Stimulated activated CD4-positive, alpha-beta T cell treated with anti-CD3 and anti-CD28 coated beads, Interleukin-12 subunit alpha, Interleukin-12 subunit beta, amount 100 ng/mL, for 4 hours (primary cell): Measurements from ENCODE around the gene GAN.

Source experiments
- DNase-seq: peaks from one replicate; pipeline ENCODE4 v3.0.0-alpha.2; 2020

GAN gene

GRCh38 chr16:81358860-81359259, 44.1 kb downstream of the GAN start:
- no peak for DNase-seq

GRCh38 chr16:81360135-81360534, 45.4 kb downstream of the GAN start:
- no peak for DNase-seq

GRCh38 chr16:81365731-81366130, 51.0 kb downstream of the GAN start:
- no peak for DNase-seq

- DNase-seq, result no peak
Measured at GRCh38 chr16:81366316-81366932, 51.7 kb downstream of the GAN start.

GRCh38 chr16:81367821-81368220, 53.1 kb downstream of the GAN start:
- DNase-seq, result no peak

GRCh38 chr16:81369888-81370504, 55.2 kb downstream of the GAN start:
- no peak for DNase-seq

- no peak for DNase-seq
Measured at GRCh38 chr16:81371106-81371505, 56.3 kb downstream of the GAN start.

GRCh38 chr16:81374550-81374949, 59.8 kb downstream of the GAN start:
- no peak for DNase-seq

GRCh38 chr16:81376880-81377279, 62.1 kb downstream of the GAN start:
- peak; percentile 22 for DNase-seq

GRCh38 chr16:81378049-81378448, 63.3 kb downstream of the GAN start:
- DNase-seq, result no peak

GRCh38 chr16:81380932-81381331, 66.2 kb downstream of the GAN start:
- no peak for DNase-seq

GRCh38 chr16:81384006-81384405, 69.2 kb downstream of the GAN start:
- DNase-seq, result no peak

GRCh38 chr16:81385031-81385756, 70.4 kb downstream of the GAN start:
- DNase-seq, result no peak

- no peak for DNase-seq
Measured at GRCh38 chr16:81388357-81388756, 73.6 kb downstream of the GAN start.

GRCh38 chr16:81390840-81391239, 76.1 kb downstream of the GAN start:
- no peak for DNase-seq

GRCh38 chr16:81392011-81392410, 77.2 kb downstream of the GAN start:
- DNase-seq, result no peak

GRCh38 chr16:81394416-81394815, 79.7 kb downstream of the GAN start:
- DNase-seq, result no peak

- DNase-seq, result no peak
Measured at GRCh38 chr16:81394966-81395655, 80.3 kb downstream of the GAN start.

- no peak for DNase-seq
Measured at GRCh38 chr16:81397058-81397878, 82.5 kb downstream of the GAN start.

- DNase-seq, result no peak
Measured at GRCh38 chr16:81397879-81398520, 83.2 kb downstream of the GAN start.

- no peak for DNase-seq
Measured at GRCh38 chr16:81399909-81400308, 85.1 kb downstream of the GAN start.
